Activated T-helper 1 cell treated with anti-CD3 and anti-CD28 coated beads, Interleukin-12 subunit alpha, Interleukin-12 subunit beta, Interleukin-2, Interleukin-4 antibody, amounts not matched to agents 30 ng/mL and 10 ng/mL and 1 ng/mL, durations not matched to agents 14 hours and 24 hours and 36 hours (primary cell): ENCODE measurements around the gene CAMK2A. TPM values are rescaled to one million over a fixed set of nuclear protein-coding genes. Genes with fewer than 3 reads are reported as not detected.
"Not testable (repeated sequence)": the region's sequence is repeated elsewhere in the genome, so short reads cannot be mapped to it uniquely, and the experiment has no call there.

Experiments
- DNase-seq: peaks from one replicate; pipeline ENCODE4 v3.0.0; 2021; ENCODE audit warnings: low spot score
- H3K27ac Mint-ChIP-seq: one replicate; pipeline ENCODE4 v1.8.0; 2021; ENCODE audit warnings: mild to moderate bottlenecking, mixed read lengths
- H3K27me3 Mint-ChIP-seq: one replicate; pipeline ENCODE4 v1.8.0; 2022; ENCODE audit warnings: mild to moderate bottlenecking, moderate library complexity, mixed read lengths; ENCODE audit not compliant: insufficient read depth
- H3K36me3 Mint-ChIP-seq: one replicate; pipeline ENCODE4 v1.8.0; 2021; ENCODE audit warnings: low read depth, mixed read lengths
- H3K4me1 Mint-ChIP-seq: one replicate; pipeline ENCODE4 v1.8.0; 2021; ENCODE audit warnings: low read depth, mixed read lengths
- H3K4me3 Mint-ChIP-seq: one replicate; pipeline ENCODE4 v1.8.0; 2021; ENCODE audit warnings: mild to moderate bottlenecking, moderate library complexity, mixed read lengths
- H3K9me3 Mint-ChIP-seq: one replicate; pipeline ENCODE4 v1.8.0; 2021; ENCODE audit warnings: mixed read lengths
- intact Hi-C: fragments of 100-400 bp; cut with micrococcal nuclease; formaldehyde crosslinking; loops from one replicate; pipeline ENCODE4 v1.15.1; 2024
- total RNA-seq: library from RNA; stranded (reverse); gene quantifications from 2 replicates; pipeline ENCODE4 v1.2.3, GENCODE V29; 2022

CAMK2A gene
- total RNA-seq, 1 donor from 2014 or later = not detected

- H3K36me3 Mint-ChIP-seq, H3K9me3 Mint-ChIP-seq, H3K27ac Mint-ChIP-seq, DNase-seq, H3K4me1 Mint-ChIP-seq, intact Hi-C loops, H3K4me3 Mint-ChIP-seq, H3K27me3 Mint-ChIP-seq: not testable (repeated sequence)
Observed at GRCh38 chr5:150248493-150248892, 41.1 kb downstream of the CAMK2A start.

DNA sequence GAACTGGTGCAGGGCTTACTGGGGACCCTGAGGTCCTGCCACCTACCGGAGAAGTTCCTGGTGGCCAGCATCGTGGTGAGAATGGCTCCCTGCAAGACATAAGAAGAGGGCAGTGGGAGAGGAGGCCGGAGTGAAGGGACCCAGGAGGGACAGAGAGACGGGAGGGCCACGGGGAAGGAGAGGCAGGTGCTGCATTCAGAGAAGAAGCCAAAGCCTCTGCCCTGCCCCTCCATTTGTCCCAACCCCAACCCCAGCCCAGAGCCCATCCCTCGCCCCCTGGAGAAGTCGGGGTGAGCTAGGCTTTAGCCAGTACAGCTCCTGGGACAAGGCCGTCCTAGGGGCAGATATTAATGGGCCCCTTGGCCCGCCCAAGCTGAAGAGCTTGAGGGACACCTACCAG is 41.8 kb downstream of the CAMK2A start:
- no peaks in the 10 kb centered on the region for H3K4me1 Mint-ChIP-seq
- no peak overlapping the region for H3K4me3 Mint-ChIP-seq
- no peaks in the 10 kb centered on the region for H3K27me3 Mint-ChIP-seq
- no peaks in the 10 kb centered on the region for H3K36me3 Mint-ChIP-seq
- no peaks in the 10 kb centered on the region for H3K9me3 Mint-ChIP-seq
- no peak overlapping the region for H3K27ac Mint-ChIP-seq
- intact Hi-C loops = no loop called here
- no peak for DNase-seq

GRCh38 chr5:150246835-150247234 is 42.7 kb downstream of the CAMK2A start:
- H3K4me1 Mint-ChIP-seq = no peaks in the 10 kb centered on the region
- H3K27me3 Mint-ChIP-seq = peaks cover under 1% of the 10 kb centered on the region
- no peak overlapping the region for H3K4me3 Mint-ChIP-seq
- no peaks in the 10 kb centered on the region for H3K36me3 Mint-ChIP-seq
- H3K9me3 Mint-ChIP-seq = no peaks in the 10 kb centered on the region
- DNase-seq = no peak
- no peak overlapping the region for H3K27ac Mint-ChIP-seq
- intact Hi-C loops = no loop called here

DNA sequence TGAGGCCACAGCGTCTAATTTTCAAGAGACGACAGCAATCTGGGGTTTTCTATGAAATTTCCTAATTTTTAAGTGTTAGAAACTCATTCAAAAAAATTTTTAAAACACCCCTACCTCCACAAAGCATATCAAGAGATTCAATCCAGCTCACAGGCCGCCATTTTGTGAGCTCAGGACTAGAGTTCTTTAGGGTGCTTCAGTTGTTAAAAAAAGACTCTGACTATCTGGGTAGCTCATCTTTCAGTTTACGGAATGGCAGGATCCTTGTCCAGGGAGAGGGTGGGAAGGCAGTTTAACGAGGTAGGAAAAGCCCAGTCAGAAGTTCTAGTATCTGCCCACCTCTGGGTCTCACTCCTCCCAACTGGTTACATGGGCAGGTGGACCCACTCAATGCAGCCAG is 43.1 kb downstream of the CAMK2A start:
- Mint-ChIP-seq H3K27ac (no peak overlapping the region), H3K4me1 (no peaks in the 10 kb centered on the region), H3K9me3 (no peaks in the 10 kb centered on the region), H3K36me3 (no peaks in the 10 kb centered on the region), H3K27me3 (peaks cover 2% of the 10 kb centered on the region), H3K4me3 (no peak overlapping the region)
- intact Hi-C loops = no loop called here
- no peak for DNase-seq

DNA sequence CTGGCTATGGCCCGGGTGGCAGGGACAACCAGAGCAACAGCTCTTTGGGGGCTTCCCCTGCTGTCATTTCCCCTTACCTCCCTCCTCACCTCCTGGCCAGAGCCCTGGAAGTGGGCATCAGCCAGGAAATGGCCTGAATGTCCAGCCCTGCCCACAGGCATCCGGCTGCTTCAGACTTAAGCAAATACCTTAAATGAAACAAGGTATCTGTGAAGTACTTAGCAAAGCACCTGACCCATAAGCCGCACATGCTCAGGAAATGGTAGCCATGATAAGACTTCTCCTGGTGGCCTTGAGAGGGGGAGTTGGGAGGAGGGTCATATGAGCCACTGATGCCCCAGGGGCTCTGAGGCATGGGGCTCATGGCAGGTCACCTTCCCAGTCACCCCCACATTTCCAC is 43.8 kb downstream of the CAMK2A start:
- no peaks in the 10 kb centered on the region for H3K9me3 Mint-ChIP-seq
- intact Hi-C loops = no loop called here
- no peak for DNase-seq
- H3K27ac Mint-ChIP-seq = no peak overlapping the region
- no peaks in the 10 kb centered on the region for H3K36me3 Mint-ChIP-seq
- peaks cover 3% of the 10 kb centered on the region for H3K27me3 Mint-ChIP-seq
- H3K4me3 Mint-ChIP-seq = no peak overlapping the region
- H3K4me1 Mint-ChIP-seq = no peaks in the 10 kb centered on the region

DNA sequence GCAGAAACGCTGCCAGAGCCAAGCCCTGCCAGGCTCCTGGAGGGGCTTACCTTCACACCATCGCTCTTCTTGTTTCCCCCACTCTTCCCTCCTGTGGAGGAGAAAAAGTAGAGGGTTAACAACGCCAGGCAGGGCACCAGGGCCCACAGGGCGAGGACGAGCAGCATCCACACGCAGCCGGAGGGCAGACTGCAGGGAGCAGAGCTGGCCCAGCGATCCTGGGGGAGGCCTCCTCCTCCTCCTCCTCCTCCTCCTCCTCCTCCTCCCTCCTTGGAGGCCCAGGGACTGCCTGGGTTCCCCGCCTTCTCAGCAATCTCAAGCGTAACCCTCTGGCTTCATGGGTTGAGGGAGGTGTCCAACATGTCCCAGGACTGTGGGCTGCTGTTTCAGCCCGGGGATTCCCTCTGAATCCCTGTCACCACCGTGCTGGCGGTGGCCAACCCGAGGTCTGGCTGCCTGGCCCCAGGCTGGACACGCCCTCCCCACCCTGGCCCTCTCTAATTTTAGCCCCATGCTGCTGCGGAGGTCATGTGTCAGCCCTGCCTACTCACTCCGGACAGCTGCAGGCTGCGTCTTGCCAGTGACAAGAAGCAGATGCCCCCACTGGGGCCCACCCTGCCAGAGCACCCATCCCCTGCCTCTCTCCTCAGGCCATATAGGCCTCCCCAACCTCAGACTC is 44.3 kb downstream of the CAMK2A start:
- no peak for DNase-seq
- Mint-ChIP-seq H3K36me3 (no peaks in the 10 kb centered on the region), H3K4me1 (no peaks in the 10 kb centered on the region)

DNA sequence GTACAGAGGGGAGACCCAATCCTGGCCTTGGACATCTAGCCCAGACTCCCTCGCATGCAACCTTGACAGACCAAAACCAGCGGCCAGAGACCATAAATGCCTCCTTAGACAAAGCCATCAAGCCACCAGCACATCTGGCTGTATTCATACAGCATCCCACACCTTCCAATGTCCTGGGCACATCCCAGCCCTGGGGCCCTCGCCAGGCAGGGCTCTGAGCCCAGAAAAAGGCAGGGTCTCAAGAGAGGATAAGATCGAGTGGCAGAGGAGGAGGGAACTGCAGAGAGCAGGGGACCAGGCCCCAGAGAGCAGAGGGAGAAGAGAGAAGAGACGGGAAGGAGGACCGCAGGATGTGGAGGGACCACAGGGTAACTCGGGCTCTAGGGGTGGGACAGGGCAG is 45.4 kb downstream of the CAMK2A start:
- H3K4me1 Mint-ChIP-seq = no peaks in the 10 kb centered on the region

More for the DNA sequence above, 44.3 kb downstream of the CAMK2A start:
- no peaks in the 10 kb centered on the region for H3K9me3 Mint-ChIP-seq
- H3K27me3 Mint-ChIP-seq = peaks cover 3% of the 10 kb centered on the region
- H3K4me3 Mint-ChIP-seq = no peak overlapping the region
- no peak overlapping the region for H3K27ac Mint-ChIP-seq
- intact Hi-C loops = no loop called here

DNA sequence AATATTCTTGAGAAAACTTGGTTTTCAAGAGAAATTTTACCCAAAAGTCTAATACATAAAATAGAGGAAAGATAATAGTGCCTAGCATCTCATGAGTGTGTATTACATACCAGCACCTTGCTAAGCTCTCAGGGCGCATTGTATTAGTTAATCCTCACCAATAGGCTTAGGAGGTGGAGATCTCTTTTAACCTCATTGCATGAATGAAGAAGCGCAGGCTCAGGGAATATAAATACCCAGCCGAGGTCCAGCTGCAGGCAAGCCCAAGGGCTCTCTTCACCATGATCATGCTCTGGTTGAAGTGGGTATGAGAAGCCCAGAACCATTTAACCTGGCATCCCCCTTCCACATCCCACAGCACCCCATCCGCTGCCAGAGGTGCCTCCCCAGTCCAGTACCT is 46.0 kb downstream of the CAMK2A start:
- intact Hi-C loops = no loop called here
- H3K27ac Mint-ChIP-seq = no peak overlapping the region
- no peak overlapping the region for H3K4me3 Mint-ChIP-seq
- no peaks in the 10 kb centered on the region for H3K9me3 Mint-ChIP-seq
- H3K36me3 Mint-ChIP-seq = no peaks in the 10 kb centered on the region
- H3K4me1 Mint-ChIP-seq = no peaks in the 10 kb centered on the region
- DNase-seq = no peak
- H3K27me3 Mint-ChIP-seq = peaks cover 3% of the 10 kb centered on the region

More for the DNA sequence above, 45.4 kb downstream of the CAMK2A start:
- no peaks in the 10 kb centered on the region for H3K9me3 Mint-ChIP-seq
- no peaks in the 10 kb centered on the region for H3K36me3 Mint-ChIP-seq
- DNase-seq = no peak
- H3K4me3 Mint-ChIP-seq = no peak overlapping the region
- H3K27ac Mint-ChIP-seq = no peak overlapping the region
- intact Hi-C loops = no loop called here
- peaks cover 3% of the 10 kb centered on the region for H3K27me3 Mint-ChIP-seq

DNA sequence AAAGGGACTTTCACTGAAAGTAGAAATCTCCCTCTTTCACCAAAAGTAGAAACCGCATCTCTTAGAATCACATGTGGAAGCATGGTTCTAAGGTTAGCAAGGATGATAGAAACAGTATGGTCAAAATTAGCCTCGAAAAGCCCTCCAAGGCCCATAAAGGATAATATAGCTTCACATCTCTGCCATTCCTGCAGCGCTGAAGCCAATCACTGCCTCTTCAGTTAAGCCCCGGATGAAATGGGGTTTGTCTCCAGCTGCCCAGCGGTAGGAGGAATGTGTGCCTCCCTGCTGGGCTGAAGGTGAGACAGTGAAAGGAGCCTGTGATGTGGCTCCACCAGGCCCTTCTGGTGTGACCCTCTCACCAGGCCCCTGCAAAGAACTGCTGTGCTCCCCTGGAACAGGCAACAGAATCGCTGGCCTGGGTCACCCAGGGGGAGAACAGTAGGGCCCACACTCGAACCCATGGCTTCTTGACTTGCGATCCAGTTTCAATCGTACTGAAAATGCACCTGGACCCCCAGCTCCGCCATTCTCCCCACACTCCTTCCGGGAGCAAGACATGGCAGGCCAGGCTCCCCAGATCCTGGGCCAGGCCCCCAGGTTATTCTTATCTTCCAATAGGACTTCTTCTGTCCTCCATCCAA is 47.2 kb downstream of the CAMK2A start:
- DNase-seq = no peak
- Mint-ChIP-seq H3K4me1 (no peaks in the 10 kb centered on the region), H3K27ac (no peak overlapping the region), H3K36me3 (no peaks in the 10 kb centered on the region), H3K27me3 (peaks cover 3% of the 10 kb centered on the region), H3K4me3 (no peak overlapping the region), H3K9me3 (no peaks in the 10 kb centered on the region)
- intact Hi-C loops = no loop called here

- no peak for DNase-seq
- Mint-ChIP-seq H3K27me3 (peaks cover 3% of the 10 kb centered on the region), H3K4me3 (no peak overlapping the region), H3K27ac (no peak overlapping the region), H3K4me1 (no peaks in the 10 kb centered on the region), H3K9me3 (no peaks in the 10 kb centered on the region), H3K36me3 (no peaks in the 10 kb centered on the region)
- intact Hi-C loops = no loop called here
Observed at GRCh38 chr5:150241298-150242160, 48.0 kb downstream of the CAMK2A start.

- Mint-ChIP-seq H3K9me3 (no peaks in the 10 kb centered on the region), H3K27me3 (peaks cover 3% of the 10 kb centered on the region)
- intact Hi-C loops = no loop called here
Observed at GRCh38 chr5:150239794-150240122, 49.8 kb downstream of the CAMK2A start.

GRCh38 chr5:150239099-150239793 is 50.3 kb downstream of the CAMK2A start:
- intact Hi-C loops = no loop called here
- Mint-ChIP-seq H3K4me3 (no peak overlapping the region), H3K27me3 (peaks cover 3% of the 10 kb centered on the region), H3K27ac (no peak overlapping the region), H3K36me3 (no peaks in the 10 kb centered on the region), H3K9me3 (no peaks in the 10 kb centered on the region), H3K4me1 (no peaks in the 10 kb centered on the region)
- DNase-seq = no peak

More at GRCh38 chr5:150239794-150240122, 49.8 kb downstream of the CAMK2A start:
- no peaks in the 10 kb centered on the region for H3K36me3 Mint-ChIP-seq
- DNase-seq = no peak
- H3K4me1 Mint-ChIP-seq = no peaks in the 10 kb centered on the region
- no peak overlapping the region for H3K4me3 Mint-ChIP-seq
- H3K27ac Mint-ChIP-seq = no peak overlapping the region

GRCh38 chr5:150238646-150239045 is 50.9 kb downstream of the CAMK2A start:
- intact Hi-C loops = no loop called here
- Mint-ChIP-seq H3K4me3 (no peak overlapping the region), H3K36me3 (no peaks in the 10 kb centered on the region), H3K9me3 (no peaks in the 10 kb centered on the region), H3K27me3 (peaks cover 3% of the 10 kb centered on the region), H3K27ac (no peak overlapping the region), H3K4me1 (no peaks in the 10 kb centered on the region)
- no peak for DNase-seq
